IPS-20b (cell line): ENCODE results near the gene ASIC1.

Source experiments
- H3K27ac ChIP-seq: one replicate; pipeline ENCODE4 v1.5.1; 2013; ENCODE audit warnings: low read length
- H3K27me3 ChIP-seq: 2 replicates; pipeline ENCODE4 v1.6.1; 2013; ENCODE audit warnings: mild to moderate bottlenecking, low read length, inconsistent platforms; ENCODE audit not compliant: insufficient read depth
- H3K36me3 ChIP-seq: 2 replicates; pipeline ENCODE4 v1.6.1; 2013; ENCODE audit warnings: low read depth, mild to moderate bottlenecking, inconsistent platforms, low read length, moderate library complexity; ENCODE audit not compliant: insufficient read depth
- H3K4me1 ChIP-seq: 2 replicates; pipeline ENCODE4 v1.6.1; 2013; ENCODE audit warnings: mild to moderate bottlenecking, control low read depth, inconsistent platforms, low read length, moderate library complexity; ENCODE audit not compliant: insufficient read depth
- H3K4me3 ChIP-seq: 2 replicates; pipeline ENCODE4 v1.5.1; 2013; ENCODE audit warnings: mild to moderate bottlenecking, low read length, inconsistent platforms
- H3K9ac ChIP-seq: 2 replicates; pipeline ENCODE4 v1.6.1; 2013; ENCODE audit warnings: low read depth, mild to moderate bottlenecking, inconsistent platforms, low read length, moderate library complexity
- H3K9me3 ChIP-seq: 2 replicates; pipeline ENCODE4 v1.6.1; 2013; ENCODE audit warnings: mild to moderate bottlenecking, low read depth, low read length, inconsistent platforms; ENCODE audit not compliant: insufficient read depth

The ASIC1 gene

GRCh38 chr12:50057000-50057841 is at the start of gene ASIC1:
Gene ASIC1 (plus strand): TSS chr12:50057596. CDS start chr12:50058767, 1,171 bp downstream.
- Histone ChIP-seq H3K4me1 (no peaks in the 10 kb centered on the region; the same call in 1 of the 2 replicates), H3K9ac (peak within 1 kb of the TSS; percentile 48; the same call in 1 of the 2 replicates), H3K27ac (no peak within 1 kb of the TSS), H3K36me3 (no peaks in the 10 kb centered on the region), H3K9me3 (no peaks in the 10 kb centered on the region), H3K27me3 (peaks cover 97% of the 10 kb centered on the region), H3K4me3 (peak within 1 kb of the TSS; percentile 73)

- Histone ChIP-seq H3K9ac (no peak overlapping the region), H3K4me1 (no peaks in the 10 kb centered on the region; the same call in 1 of the 2 replicates), H3K4me3 (no peak overlapping the region), H3K27ac (no peak overlapping the region), H3K27me3 (no peaks in the 10 kb centered on the region), H3K36me3 (peaks cover 23% of the 10 kb centered on the region), H3K9me3 (no peaks in the 10 kb centered on the region)
Measured at GRCh38 chr12:50013361-50014147, 43.8 kb upstream of the ASIC1 start.

- Histone ChIP-seq H3K4me3 (no peak overlapping the region), H3K9ac (no peak overlapping the region), H3K27me3 (no peaks in the 10 kb centered on the region), H3K9me3 (no peaks in the 10 kb centered on the region), H3K36me3 (peaks cover 23% of the 10 kb centered on the region), H3K27ac (no peak overlapping the region), H3K4me1 (no peaks in the 10 kb centered on the region; the same call in 1 of the 2 replicates)
Measured at GRCh38 chr12:50014342-50014741, 43.1 kb upstream of the ASIC1 start.

- H3K4me3 ChIP-seq: no peak overlapping the region
- no peak overlapping the region for H3K9ac ChIP-seq
- H3K9me3 ChIP-seq: no peaks in the 10 kb centered on the region
- H3K4me1 ChIP-seq: no peaks in the 10 kb centered on the region; the same call in 1 of the 2 replicates
- no peak overlapping the region for H3K27ac ChIP-seq
- peaks cover 17% of the 10 kb centered on the region for H3K36me3 ChIP-seq
- H3K27me3 ChIP-seq: no peaks in the 10 kb centered on the region
Measured at GRCh38 chr12:50016501-50017475, 40.6 kb upstream of the ASIC1 start.

GRCh38 chr12:50017641-50018040 is 39.8 kb upstream of the ASIC1 start:
- H3K27me3 ChIP-seq: no peaks in the 10 kb centered on the region
- H3K4me3 ChIP-seq: no peak overlapping the region
- H3K27ac ChIP-seq: no peak overlapping the region
- H3K9ac ChIP-seq: no peak overlapping the region
- H3K36me3 ChIP-seq: peaks cover 17% of the 10 kb centered on the region
- no peaks in the 10 kb centered on the region for H3K9me3 ChIP-seq
- H3K4me1 ChIP-seq: no peaks in the 10 kb centered on the region; the same call in 1 of the 2 replicates

GRCh38 chr12:50018154-50018553 is 39.2 kb upstream of the ASIC1 start:
- peak overlapping the region; percentile 26; the same call in 1 of the 2 replicates for H3K9ac ChIP-seq
- H3K4me1 ChIP-seq: no peaks in the 10 kb centered on the region; the same call in 1 of the 2 replicates
- H3K27me3 ChIP-seq: no peaks in the 10 kb centered on the region
- H3K36me3 ChIP-seq: peaks cover 17% of the 10 kb centered on the region
- H3K4me3 ChIP-seq: no peak overlapping the region
- H3K9me3 ChIP-seq: no peaks in the 10 kb centered on the region
- no peak overlapping the region for H3K27ac ChIP-seq

GRCh38 chr12:50018968-50019367 is 38.4 kb upstream of the ASIC1 start:
- Histone ChIP-seq H3K27ac (no peak overlapping the region), H3K27me3 (no peaks in the 10 kb centered on the region), H3K36me3 (peaks cover 17% of the 10 kb centered on the region), H3K4me3 (no peak overlapping the region), H3K9me3 (no peaks in the 10 kb centered on the region), H3K4me1 (no peaks in the 10 kb centered on the region; the same call in 1 of the 2 replicates), H3K9ac (no peak overlapping the region)

GRCh38 chr12:50019524-50019923 is 37.9 kb upstream of the ASIC1 start:
- no peak overlapping the region for H3K4me3 ChIP-seq
- no peak overlapping the region for H3K27ac ChIP-seq
- no peaks in the 10 kb centered on the region for H3K9me3 ChIP-seq
- H3K27me3 ChIP-seq: no peaks in the 10 kb centered on the region
- no peak overlapping the region for H3K9ac ChIP-seq
- H3K4me1 ChIP-seq: no peaks in the 10 kb centered on the region; the same call in 1 of the 2 replicates
- peaks cover 11% of the 10 kb centered on the region for H3K36me3 ChIP-seq

GRCh38 chr12:50021031-50021430 is 36.4 kb upstream of the ASIC1 start:
- H3K4me1 ChIP-seq: no peaks in the 10 kb centered on the region; the same call in 1 of the 2 replicates
- H3K9ac ChIP-seq: no peak overlapping the region
- no peak overlapping the region for H3K27ac ChIP-seq

GRCh38 chr12:50022903-50023302 is 34.5 kb upstream of the ASIC1 start:
- no peak overlapping the region for H3K27ac ChIP-seq
- H3K36me3 ChIP-seq: no peaks in the 10 kb centered on the region
- no peaks in the 10 kb centered on the region; the same call in 1 of the 2 replicates for H3K4me1 ChIP-seq
- no peaks in the 10 kb centered on the region for H3K9me3 ChIP-seq
- no peaks in the 10 kb centered on the region for H3K27me3 ChIP-seq
- H3K9ac ChIP-seq: no peak overlapping the region
- no peak overlapping the region for H3K4me3 ChIP-seq

More at GRCh38 chr12:50021031-50021430, 36.4 kb upstream of the ASIC1 start:
- no peaks in the 10 kb centered on the region for H3K9me3 ChIP-seq
- no peaks in the 10 kb centered on the region for H3K27me3 ChIP-seq
- no peak overlapping the region for H3K4me3 ChIP-seq
- H3K36me3 ChIP-seq: peaks cover 4% of the 10 kb centered on the region; the same call in 1 of the 2 replicates

GRCh38 chr12:50024227-50024626 is 33.2 kb upstream of the ASIC1 start:
- H3K27me3 ChIP-seq: no peaks in the 10 kb centered on the region
- peak overlapping the region; percentile 82; the same call in 1 of the 2 replicates for H3K9ac ChIP-seq
- no peaks in the 10 kb centered on the region for H3K9me3 ChIP-seq
- no peaks in the 10 kb centered on the region for H3K4me1 ChIP-seq
- H3K4me3 ChIP-seq: peak overlapping the region; percentile 94
- H3K36me3 ChIP-seq: no peaks in the 10 kb centered on the region
- H3K27ac ChIP-seq: no peak overlapping the region
